T-helper 1 cell treated with Interleukin-12 subunit alpha and Interleukin-12 subunit beta and Interleukin-4 antibody, amounts not matched to agents 30 ng/mL and 1 ng/mL, for 36 hours (primary cell): ENCODE measurements around the gene FAM9C. TPM values are rescaled to one million over a fixed set of nuclear protein-coding genes. Genes with fewer than 3 reads are reported as not detected.
"Not testable (repeated sequence)": the region's sequence is repeated elsewhere in the genome, so short reads cannot be mapped to it uniquely, and the experiment has no call there.

ENCODE experiments used
- intact Hi-C: fragments of 100-400 bp; cut with micrococcal nuclease; formaldehyde crosslinking; loops from one replicate; pipeline ENCODE4 v1.15.1; 2024
- total RNA-seq: library from RNA; stranded (reverse); gene quantifications from 2 replicates; pipeline ENCODE4 v1.2.3, GENCODE V29; 2022

Gene FAM9C
- total RNA-seq, 1 donor from 2014 or later: 0.05 TPM

DNA sequence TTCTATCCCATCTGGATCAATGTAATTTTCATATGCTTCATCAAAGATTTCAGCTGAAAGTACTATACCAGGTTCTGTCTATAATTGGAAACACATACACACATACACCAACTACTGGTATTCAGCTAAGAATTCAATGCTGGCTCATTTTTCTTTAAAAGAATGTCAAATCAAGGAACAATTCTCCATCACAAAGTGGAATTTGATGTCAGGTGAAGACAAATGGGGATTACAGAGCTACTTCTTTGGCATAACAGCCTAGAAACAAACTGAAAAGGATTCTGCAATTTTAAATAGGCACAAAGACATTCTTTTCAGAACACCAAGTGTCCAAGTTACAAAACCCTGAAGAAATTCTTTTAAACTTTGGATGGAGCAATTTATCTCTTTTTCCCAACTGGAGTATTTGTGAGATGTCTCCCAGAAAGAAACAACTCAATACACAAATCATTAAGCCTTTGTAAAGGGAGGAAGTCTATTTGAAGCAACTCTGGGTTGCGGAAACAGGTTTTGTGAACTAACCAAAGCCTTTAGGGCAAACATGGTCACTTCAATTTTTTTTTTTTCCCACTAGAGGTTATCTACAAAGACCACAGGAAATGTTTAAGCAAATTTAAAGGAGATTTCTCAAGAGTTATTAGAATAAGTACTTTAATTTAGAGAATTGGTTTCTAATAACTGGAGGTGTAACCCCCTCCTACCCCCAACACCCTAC, 1.9 kb upstream of the FAM9C start:
- intact Hi-C loops: no loop called here

- intact Hi-C loops: no loop called here
Measured at GRCh38 chrX:13043938-13044337, 482 bp downstream of the FAM9C start.

DNA sequence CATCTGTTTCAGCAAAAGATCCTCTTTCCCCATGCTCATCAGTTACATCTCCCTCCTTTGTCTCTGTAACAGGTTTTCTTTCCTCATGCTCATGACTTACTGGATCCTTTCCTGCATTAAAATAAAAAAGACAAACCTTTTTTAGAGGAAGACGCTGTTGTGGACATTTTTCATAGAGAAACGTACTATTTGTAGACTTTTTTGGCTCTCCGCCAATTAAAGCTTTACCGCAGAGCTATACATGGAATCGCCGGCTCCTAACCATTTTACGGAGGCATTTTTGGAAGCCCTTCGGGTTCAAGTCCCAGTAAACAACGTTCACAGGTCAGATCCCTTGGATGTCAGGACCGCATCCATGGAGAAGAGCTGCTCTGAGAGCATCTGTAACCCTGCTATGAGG, 1.3 kb downstream of the FAM9C start:
- intact Hi-C loops: no loop called here

DNA sequence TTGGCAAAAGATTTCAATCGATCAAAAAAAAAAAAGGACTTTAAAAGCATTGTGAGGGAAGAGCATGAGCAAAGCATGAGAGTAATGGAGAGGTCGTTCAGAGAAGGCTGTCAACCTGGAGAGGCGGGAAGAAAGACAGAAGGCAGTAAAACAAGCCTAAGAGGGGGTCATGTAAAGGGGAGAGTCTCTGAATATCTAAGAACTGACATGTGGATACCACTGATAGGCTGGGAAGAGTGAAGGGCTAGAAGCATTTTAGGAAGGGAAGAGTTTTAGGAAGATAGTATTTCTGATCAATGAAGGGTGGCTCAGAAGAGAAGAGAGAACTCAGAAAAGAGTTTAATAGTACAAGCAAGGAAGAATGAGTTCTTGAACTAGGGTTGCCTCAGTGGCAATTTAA, 7.5 kb downstream of the FAM9C start:
- intact Hi-C loops: no loop called here

DNA sequence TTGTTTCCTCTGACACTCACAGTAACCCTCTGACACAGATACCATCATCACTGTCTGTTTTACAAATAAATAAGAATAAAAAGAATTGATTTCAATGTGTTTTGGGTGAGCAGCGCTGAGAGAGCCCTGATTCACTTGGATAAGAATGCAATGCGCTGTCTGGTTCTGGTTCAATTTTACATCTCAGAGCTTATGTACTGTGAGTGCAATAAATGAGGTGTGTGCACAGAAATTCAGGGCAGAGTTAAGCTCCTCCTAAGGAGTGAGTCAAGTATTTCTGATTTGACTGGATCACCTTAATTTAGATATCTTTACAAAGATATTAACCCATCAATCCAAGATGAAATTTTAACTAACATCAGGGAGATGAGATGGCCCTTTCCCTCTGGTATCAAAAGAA, 11.2 kb downstream of the FAM9C start:
- intact Hi-C loops: no loop called here

DNA sequence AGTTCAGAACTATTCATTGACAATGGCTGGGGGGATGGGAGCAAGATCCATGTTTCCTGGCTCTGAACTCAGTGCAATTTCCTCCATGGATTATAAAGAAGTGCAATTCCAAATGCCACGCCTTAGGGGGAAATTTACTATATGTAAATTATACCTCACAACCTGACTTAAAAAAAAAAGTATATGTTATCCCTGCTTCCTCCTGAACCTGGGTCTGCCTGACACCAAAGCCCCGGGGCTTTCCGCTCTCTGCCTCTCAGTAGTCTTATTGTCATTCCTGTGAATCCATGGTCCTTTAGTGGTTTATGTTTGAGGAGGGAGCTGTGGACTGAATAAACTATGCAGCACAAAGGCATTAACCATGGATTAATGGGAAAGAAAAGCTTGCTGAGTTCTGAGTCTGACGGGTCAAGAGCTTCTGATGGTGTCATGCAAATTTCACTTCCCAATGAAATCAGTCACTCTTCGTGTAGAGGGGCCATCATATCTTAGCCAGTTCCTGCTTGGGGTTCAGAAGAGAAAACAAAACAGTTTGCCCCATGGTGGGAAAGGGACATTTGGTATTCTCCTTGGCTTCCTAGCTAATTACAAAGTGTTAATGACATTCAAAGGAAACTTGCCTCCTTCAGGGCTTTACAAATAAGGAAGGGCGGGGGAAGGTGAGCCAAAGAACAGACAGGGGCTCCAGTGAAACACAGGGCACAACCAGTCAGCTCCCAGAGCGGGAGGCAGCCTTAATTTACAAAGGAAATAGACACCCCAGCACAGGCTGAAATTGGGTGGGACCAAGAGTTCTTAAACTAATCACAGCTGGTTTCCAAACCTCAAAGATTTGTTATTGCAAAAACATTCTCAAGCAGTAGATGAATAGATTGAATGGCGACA, 14.3 kb downstream of the FAM9C start:
- intact Hi-C loops: loop anchor here (2.0 kb wide), 1 partner anchor 21 kb away; no protein-coding TSS in a partner anchor

- intact Hi-C loops: no loop called here
Measured at GRCh38 chrX:13029637-13029886, 14.9 kb downstream of the FAM9C start.

DNA sequence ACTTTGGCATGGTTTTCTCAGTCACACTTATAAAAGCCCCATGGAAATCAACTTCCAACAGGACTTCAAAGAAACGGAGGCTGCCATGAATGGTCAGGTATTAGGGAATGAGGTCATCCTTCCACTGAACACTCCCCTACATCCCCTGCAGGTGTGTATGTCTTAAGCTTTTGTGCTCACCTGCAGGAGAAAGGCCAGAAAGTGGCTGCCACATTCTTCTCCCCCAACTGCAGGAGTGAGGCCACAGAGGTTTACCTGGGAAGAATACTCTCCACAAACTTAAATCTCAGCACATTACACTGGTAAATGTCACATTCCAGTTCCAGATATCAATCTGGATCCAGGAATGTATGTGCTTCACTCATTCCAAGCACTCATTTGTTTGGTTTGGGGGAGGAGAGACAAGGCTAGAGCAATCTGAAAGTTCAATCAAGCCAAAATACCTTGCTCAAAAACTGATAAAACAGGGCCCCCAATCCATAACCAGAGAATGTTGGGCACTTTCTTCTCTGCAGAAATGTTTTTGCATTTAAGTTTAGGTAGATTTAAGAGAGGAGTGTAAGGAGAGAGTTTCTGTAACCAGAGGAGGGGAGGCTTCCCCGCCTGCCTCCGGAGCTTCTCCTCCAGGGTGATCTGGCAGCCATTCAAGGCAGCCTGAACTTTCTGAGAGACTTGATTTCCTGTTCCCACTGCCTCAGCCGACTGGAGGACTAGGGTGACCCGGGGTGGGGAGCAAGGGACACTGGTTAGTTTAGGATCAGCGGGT, 15.4 kb downstream of the FAM9C start:
- intact Hi-C loops: no loop called here

DNA sequence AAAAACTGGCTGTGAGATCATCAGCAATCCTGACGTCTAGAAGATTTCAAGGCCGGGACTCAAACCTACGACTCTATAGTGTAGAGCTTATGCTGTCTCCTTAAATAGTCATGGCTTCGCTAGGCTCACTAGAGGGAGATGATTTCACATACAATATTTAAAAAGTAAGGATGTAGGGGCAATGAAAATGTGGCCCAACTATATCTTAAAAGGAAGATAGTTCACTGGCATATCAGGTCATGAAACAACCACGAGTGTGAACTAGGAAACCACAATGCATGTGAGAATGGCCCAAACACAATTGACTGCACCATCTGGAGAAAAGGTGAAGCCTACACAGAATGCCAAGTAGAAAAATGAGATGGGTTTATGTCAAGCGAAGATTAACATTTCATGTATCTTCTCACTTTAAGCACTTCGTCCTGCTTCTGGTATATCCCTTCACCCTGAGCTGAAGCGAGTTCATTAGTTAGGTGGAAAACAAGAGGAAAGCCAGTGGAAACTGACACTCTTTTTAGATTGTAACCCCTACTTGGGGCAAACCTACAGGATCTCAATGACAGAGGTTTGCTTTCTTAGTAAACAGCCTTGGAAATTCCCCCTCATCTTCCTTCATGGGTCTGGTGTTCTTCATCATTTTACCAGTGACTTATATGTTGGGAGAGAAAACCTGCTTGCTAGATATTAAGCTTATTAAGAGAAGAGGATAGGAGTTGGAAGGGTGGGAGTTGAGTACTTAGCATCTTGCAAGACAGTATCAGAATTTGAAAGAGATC, 17.4 kb downstream of the FAM9C start:
- intact Hi-C loops: loop anchor here (1.0 to 2.0 kb wide), 2 partner anchors 12 to 22 kb away; no protein-coding TSS in a partner anchor

- intact Hi-C loops: no loop called here
Measured at GRCh38 chrX:13024986-13025385, 19.4 kb downstream of the FAM9C start.

- intact Hi-C loops: no loop called here
Measured at GRCh38 chrX:13023979-13024378, 20.4 kb downstream of the FAM9C start.

DNA sequence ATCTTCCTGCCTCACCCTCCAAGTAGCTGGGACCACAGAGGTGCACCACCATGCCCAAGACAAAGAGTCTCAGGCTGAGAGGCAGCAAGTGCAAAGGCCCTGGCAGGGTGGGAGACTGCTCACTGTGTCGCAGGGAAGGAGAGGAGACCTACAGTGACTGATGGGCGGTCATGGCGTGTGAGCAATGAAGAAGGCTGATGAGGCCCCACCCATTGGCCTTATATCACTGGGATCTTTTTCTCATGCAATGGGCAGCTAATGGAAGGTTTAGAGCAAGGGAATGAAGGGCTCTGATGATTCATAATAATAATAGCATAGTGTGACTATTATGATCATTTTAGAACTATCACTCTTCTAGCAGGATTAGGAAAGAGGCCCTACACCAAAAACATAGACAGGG, 20.9 kb downstream of the FAM9C start:
- intact Hi-C loops: no loop called here

- intact Hi-C loops: no loop called here
Measured at GRCh38 chrX:13022926-13023325, 21.5 kb downstream of the FAM9C start.

DNA sequence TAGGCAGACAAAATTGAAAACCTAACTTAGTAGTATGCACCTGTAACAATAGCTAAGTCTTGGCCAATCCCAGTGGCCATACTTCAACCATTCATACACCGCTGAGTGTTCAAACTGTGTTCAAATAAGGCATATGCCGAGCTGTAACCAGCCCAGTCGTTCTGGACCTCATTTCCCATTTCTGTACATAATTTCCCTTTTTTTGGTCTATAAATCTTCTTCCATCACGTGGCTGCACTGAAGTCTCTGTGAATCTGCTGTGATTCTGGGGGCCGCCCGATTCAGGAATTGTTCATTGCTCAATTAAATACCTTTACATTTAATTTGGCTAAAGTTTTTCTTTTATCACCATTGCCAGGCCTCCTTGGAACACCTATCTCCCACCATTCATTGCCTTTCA, 27.7 kb downstream of the FAM9C start:
- intact Hi-C loops: not testable (repeated sequence)

DNA sequence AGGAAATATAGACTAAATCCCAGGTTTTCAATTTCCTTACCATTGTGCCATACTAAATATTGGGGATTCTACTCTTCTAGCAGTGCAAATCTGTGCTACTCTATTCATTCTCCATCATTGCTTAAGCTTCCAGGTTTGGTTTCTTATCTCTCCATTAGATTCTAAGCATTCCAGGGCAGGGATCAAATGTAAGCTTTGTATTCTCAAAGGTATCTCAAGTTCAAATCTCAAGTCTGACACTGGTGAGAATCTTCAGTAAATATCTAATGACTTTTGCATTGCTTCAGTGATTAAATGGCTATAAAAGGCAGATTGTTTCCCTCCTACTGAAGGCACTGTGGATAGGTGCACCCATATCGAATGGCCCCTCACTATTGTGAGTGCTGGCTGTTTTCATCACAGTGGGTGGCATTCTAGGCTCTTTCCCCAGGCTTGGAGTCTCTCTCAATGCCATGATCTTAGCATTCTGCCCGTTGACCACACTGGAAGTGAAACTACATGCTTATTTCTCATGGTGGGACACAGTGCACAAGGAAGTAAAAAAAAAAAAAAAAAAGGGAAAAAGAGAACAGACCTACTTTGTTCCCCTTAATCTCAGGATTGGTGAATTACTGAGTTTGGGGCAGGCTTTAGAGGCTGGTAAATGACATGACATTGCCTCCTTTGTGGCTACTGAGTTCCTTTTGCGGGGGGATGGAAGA, 28.7 kb downstream of the FAM9C start:
- intact Hi-C loops: no loop called here

GRCh38 chrX:13014111-13015096, 30.0 kb downstream of the FAM9C start:
- intact Hi-C loops: loop anchor here (5.0 kb wide), 1 partner anchor 37 kb away; the partner anchor contains the start of gene TMSB4X

DNA sequence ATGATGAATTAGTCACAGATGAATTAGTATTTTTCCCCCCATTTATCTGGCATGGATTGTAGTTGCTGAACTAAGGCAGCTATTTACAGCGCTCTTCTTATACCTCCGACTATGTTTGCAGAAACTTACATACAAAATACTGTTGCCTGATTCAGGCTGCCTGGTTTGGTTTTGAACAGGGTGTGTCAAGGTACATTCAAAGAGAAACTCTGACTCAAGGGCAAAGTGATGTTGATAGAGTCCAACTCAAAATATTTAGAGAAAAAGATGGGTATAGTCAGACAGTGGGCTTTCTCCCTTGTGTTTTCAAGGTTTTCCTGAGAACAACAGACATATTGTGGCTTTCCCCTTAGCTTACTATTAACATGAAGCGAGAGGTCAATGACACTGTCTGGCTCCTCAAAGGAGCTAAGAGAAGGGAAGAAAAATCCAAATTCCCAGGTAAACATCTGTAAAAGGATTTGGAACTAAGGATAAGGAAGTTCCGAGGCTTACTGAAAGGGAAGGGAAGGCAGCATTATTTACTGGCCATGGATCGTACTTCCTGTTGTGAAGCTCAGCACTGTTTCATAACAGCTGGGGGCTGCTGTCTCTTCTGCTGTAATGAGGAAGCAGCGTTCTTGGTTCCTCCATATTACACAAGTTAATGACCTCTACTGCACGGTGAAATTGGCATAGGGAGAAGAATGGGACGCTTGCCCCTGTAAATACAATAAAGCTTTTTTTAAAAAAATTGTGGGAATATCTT, 30.9 kb downstream of the FAM9C start:
- intact Hi-C loops: loop anchor here (1.0 to 5.0 kb wide), 4 partner anchors 8 to 37 kb away; partner anchors contain the start of gene TMSB4X

GRCh38 chrX:13010546-13010945, 33.9 kb downstream of the FAM9C start:
- intact Hi-C loops: loop anchor here (5.0 kb wide), 1 partner anchor 33 kb away; the partner anchor contains the start of gene TMSB4X
